Calu3 (cell line): Measurements from ENCODE around the gene STX7. TPM values are rescaled to one million over a fixed set of nuclear protein-coding genes. Genes with fewer than 3 reads are reported as not detected.

Experiments
- BruUV-seq: library from RNA; stranded (reverse); fragments of 400-500 nt; replicated peaks from 2 replicates; lab custom pipeline; 2021; lab: Mats Ljungman, UMichigan
- CTCF ChIA-PET: fragments of 300-600 bp; sonication (Branson Sonifier 250); formaldehyde crosslinking; loops from one replicate; lab custom pipeline; 2022; ENCODE audit warnings: antibody characterized with exemption; lab: Charles Lee
- DNase-seq: peaks from one replicate; pipeline ENCODE4 v3.0.0; 2022
- H3K27ac Mint-ChIP-seq: one replicate; pipeline ENCODE4 v1.8.0; 2022; ENCODE audit warnings: mixed read lengths; ENCODE audit not compliant: unreplicated experiment
- H3K27me3 Mint-ChIP-seq: one replicate; pipeline ENCODE4 v1.8.0; 2022; ENCODE audit warnings: mixed read lengths; ENCODE audit not compliant: unreplicated experiment
- H3K36me3 Mint-ChIP-seq: one replicate; pipeline ENCODE4 v1.8.0; 2022; ENCODE audit warnings: mild to moderate bottlenecking, moderate library complexity, mixed read lengths; ENCODE audit not compliant: insufficient read depth, unreplicated experiment
- H3K4me1 Mint-ChIP-seq: one replicate; pipeline ENCODE4 v1.8.0; 2022; ENCODE audit warnings: mild to moderate bottlenecking, low read depth, mixed read lengths; ENCODE audit not compliant: unreplicated experiment
- H3K4me3 Mint-ChIP-seq: one replicate; pipeline ENCODE4 v1.8.0; 2022; ENCODE audit warnings: mild to moderate bottlenecking, low read depth, moderate library complexity, mixed read lengths; ENCODE audit not compliant: unreplicated experiment
- H3K9me3 Mint-ChIP-seq: one replicate; pipeline ENCODE4 v1.8.0; 2022; ENCODE audit warnings: low read depth, mixed read lengths; ENCODE audit not compliant: unreplicated experiment
- CTCF ChIP-seq: fragments of 200-600 bp; IDR thresholded peaks from one replicate; pipeline ENCODE4 v1.8.0; 2022; ENCODE audit warnings: antibody characterized with exemption; ENCODE audit not compliant: unreplicated experiment
- intact Hi-C: fragments of 100-400 bp; cut with micrococcal nuclease; formaldehyde crosslinking; loops from one replicate; pipeline ENCODE4 v1.10.0; 2022; ENCODE audit not compliant: unreplicated experiment
- total RNA-seq: library from RNA; stranded (reverse); gene quantifications from 2 replicates; pipeline ENCODE4 v1.2.3, GENCODE V29; 2022

The STX7 gene
- total RNA-seq, 1 experiment from 2014 or later, result 66.8 TPM

GRCh38 chr6:132491881-132492280, 21.0 kb downstream of the STX7 start:
- CTCF ChIA-PET, result no interaction called here
- H3K9me3 Mint-ChIP-seq, result peaks cover 4% of the 10 kb centered on the region
- no peak for DNase-seq

GRCh38 chr6:132491303-132491702, 21.6 kb downstream of the STX7 start:
- CTCF ChIA-PET, result no interaction called here
- Mint-ChIP-seq H3K9me3 (peaks cover 4% of the 10 kb centered on the region), H3K27ac (no peak overlapping the region), H3K4me3 (no peak overlapping the region), H3K36me3 (no peaks in the 10 kb centered on the region), H3K27me3 (no peaks in the 10 kb centered on the region), H3K4me1 (peaks cover 6% of the 10 kb centered on the region)
- intact Hi-C loops, result no loop called here
- TF ChIP-seq CTCF, result no peak
- no TSS peak for BruUV-seq
- DNase-seq, result no peak

More at GRCh38 chr6:132491881-132492280, 21.0 kb downstream of the STX7 start:
- Mint-ChIP-seq H3K27ac (no peak overlapping the region), H3K27me3 (no peaks in the 10 kb centered on the region), H3K36me3 (no peaks in the 10 kb centered on the region), H3K4me3 (no peak overlapping the region), H3K4me1 (peaks cover 6% of the 10 kb centered on the region)
- intact Hi-C loops, result no loop called here
- no peak for TF ChIP-seq CTCF
- no TSS peak for BruUV-seq

- CTCF ChIA-PET, result no interaction called here
- Mint-ChIP-seq H3K4me1 (peaks cover 6% of the 10 kb centered on the region), H3K27me3 (no peaks in the 10 kb centered on the region), H3K36me3 (no peaks in the 10 kb centered on the region), H3K27ac (no peak overlapping the region), H3K9me3 (peaks cover 4% of the 10 kb centered on the region), H3K4me3 (no peak overlapping the region)
- no peak for TF ChIP-seq CTCF
- intact Hi-C loops, result no loop called here
- BruUV-seq, result no TSS peak
- no peak for DNase-seq
Observed at GRCh38 chr6:132490478-132491204, 22.3 kb downstream of the STX7 start.

GRCh38 chr6:132490024-132490423, 22.9 kb downstream of the STX7 start:
- Mint-ChIP-seq H3K4me3 (no peak overlapping the region), H3K36me3 (no peaks in the 10 kb centered on the region), H3K4me1 (peaks cover 6% of the 10 kb centered on the region), H3K9me3 (peaks cover 4% of the 10 kb centered on the region), H3K27me3 (no peaks in the 10 kb centered on the region), H3K27ac (no peak overlapping the region)
- CTCF ChIA-PET, result no interaction called here
- intact Hi-C loops, result no loop called here
- BruUV-seq, result no TSS peak
- no peak for TF ChIP-seq CTCF
- no peak for DNase-seq
